Smooth muscle cell (in vitro differentiated cells): ENCODE data around the gene NETO1. TPM values are rescaled to one million over a fixed set of nuclear protein-coding genes. Genes with fewer than 3 reads are reported as not detected.

ENCODE experiments used
- DNase-seq: peaks from one replicate; lab custom pipeline; 2025; ENCODE audit not compliant: unreplicated experiment; lab: John Stamatoyannopoulos, UW
- H2AFZ ChIP-seq: fragments of 200-600 bp; sonication (generic); 2 replicates; pipeline ENCODE4 v1.6.0; 2016; ENCODE audit warnings: antibody characterized with exemption, low read depth, mild to moderate bottlenecking
- H3F3A ChIP-seq: fragments of 200-600 bp; sonication (generic); 2 replicates; pipeline ENCODE4 v1.6.0; 2017; ENCODE audit warnings: antibody characterized with exemption, low read depth
- H3K27ac ChIP-seq: fragments of 200-600 bp; sonication (generic); 2 replicates; pipeline ENCODE4 v1.5.1; 2016; ENCODE audit warnings: low read depth, mild to moderate bottlenecking
- H3K27me3 ChIP-seq: fragments of 200-600 bp; sonication (generic); 2 replicates; pipeline ENCODE4 v1.6.1; 2016; ENCODE audit warnings: low read depth, mild to moderate bottlenecking
- H3K36me3 ChIP-seq: fragments of 200-600 bp; sonication (generic); 2 replicates; pipeline ENCODE4 v1.5.1; 2016; ENCODE audit warnings: low read depth
- H3K4me1 ChIP-seq: fragments of 200-600 bp; sonication (generic); 2 replicates; pipeline ENCODE4 v1.5.1; 2016; ENCODE audit warnings: low read depth
- H3K4me2 ChIP-seq: fragments of 200-600 bp; sonication (generic); 2 replicates; pipeline ENCODE4 v1.6.0; 2016; ENCODE audit warnings: mild to moderate bottlenecking
- H3K4me3 ChIP-seq: fragments of 200-600 bp; sonication (generic); 2 replicates; pipeline ENCODE4 v1.5.1; 2016; ENCODE audit warnings: mild to moderate bottlenecking
- H3K79me2 ChIP-seq: fragments of 200-600 bp; sonication (generic); 2 replicates; pipeline ENCODE4 v1.6.0; 2016; ENCODE audit warnings: low read depth, mild to moderate bottlenecking
- H3K9ac ChIP-seq: fragments of 200-600 bp; sonication (generic); 2 replicates; pipeline ENCODE4 v1.6.0; 2016; ENCODE audit warnings: low read depth
- H3K9me3 ChIP-seq: fragments of 200-600 bp; sonication (generic); replicated peaks from 2 replicates; pipeline ENCODE4 v1.5.1; 2016; ENCODE audit warnings: low read depth
- H4K20me1 ChIP-seq: fragments of 200-600 bp; sonication (generic); 2 replicates; pipeline ENCODE4 v1.6.0; 2016; ENCODE audit warnings: low read depth
- CTCF ChIP-seq: fragments of 200-600 bp; sonication (generic); IDR thresholded peaks from 2 replicates; pipeline ENCODE4 v1.5.1; 2017; ENCODE audit warnings: borderline replicate concordance, mild to moderate bottlenecking, antibody characterized with exemption; ENCODE audit not compliant: insufficient read depth, poor library complexity, severe bottlenecking
- WGBS: methylation state at CpG from one replicate; pipeline ENCODE4 v1.1.7; 2016; ENCODE audit warnings: low lambda C conversion rate; 5-methylcytosine and 5-hydroxymethylcytosine counted together
- polyA plus RNA-seq: library from polyadenylated mRNA; unstranded; fragments of >200 nt; fragmentation: Nextera tagmentation; extraction: Ambion mirVana; gene quantifications from 2 replicates; pipeline ENCODE4 v1.2.1, GENCODE V29; 2016
- total RNA-seq: library from RNA; depleted of rRNA; stranded (reverse); fragments of >200 nt; gene quantifications from 2 replicates; pipeline ENCODE4 v1.2.3, GENCODE V29; 2014

Gene NETO1
- total and polyA plus RNA-seq, 2 experiments from 2014 or later = 0.04 to 0.53 TPM

GRCh38 chr18:72848503-72849237 is 19.1 kb downstream of the NETO1 start:
- Histone ChIP-seq H3F3A (no peaks in the 10 kb centered on the region), H3K27ac (peak overlapping the region; percentile 59), H3K4me2 (no peak overlapping the region), H3K4me1 (no peaks in the 10 kb centered on the region), H3K79me2 (no peaks in the 10 kb centered on the region), H3K36me3 (no peaks in the 10 kb centered on the region), H3K4me3 (no peak overlapping the region), H3K27me3 (no peaks in the 10 kb centered on the region), H2AFZ (no peak overlapping the region), H3K9ac (no peak overlapping the region), H3K9me3 (no peaks in the 10 kb centered on the region), H4K20me1 (no peaks in the 10 kb centered on the region)
- no peak for DNase-seq
- TF ChIP-seq CTCF = no peak
- WGBS = 24% methylated on average over 1 of the region's 1 CpG

- Histone ChIP-seq H3K4me1 (no peaks in the 10 kb centered on the region), H3K4me3 (no peak overlapping the region), H3K79me2 (no peaks in the 10 kb centered on the region), H3K9ac (no peak overlapping the region), H4K20me1 (no peaks in the 10 kb centered on the region), H3K4me2 (no peak overlapping the region), H3K27me3 (no peaks in the 10 kb centered on the region), H2AFZ (no peak overlapping the region), H3F3A (no peaks in the 10 kb centered on the region), H3K36me3 (no peaks in the 10 kb centered on the region), H3K27ac (peak overlapping the region; percentile 59), H3K9me3 (no peaks in the 10 kb centered on the region)
- TF ChIP-seq CTCF = no peak
- DNase-seq = no peak
- WGBS = 96% methylated on average over 1 of the region's 1 CpG
Observed at GRCh38 chr18:72847771-72848170, 20.0 kb downstream of the NETO1 start.

GRCh38 chr18:72846736-72847533 is 20.9 kb downstream of the NETO1 start:
- Histone ChIP-seq H3F3A (no peaks in the 10 kb centered on the region), H3K4me3 (no peak overlapping the region), H2AFZ (no peak overlapping the region), H3K36me3 (no peaks in the 10 kb centered on the region), H3K9me3 (no peaks in the 10 kb centered on the region), H3K9ac (no peak overlapping the region), H3K27ac (no peak overlapping the region), H3K4me2 (no peak overlapping the region), H4K20me1 (no peaks in the 10 kb centered on the region), H3K4me1 (no peaks in the 10 kb centered on the region), H3K27me3 (no peaks in the 10 kb centered on the region), H3K79me2 (no peaks in the 10 kb centered on the region)
- WGBS = 59% methylated on average over 7 of the region's 7 CpGs
- DNase-seq = no peak
- TF ChIP-seq CTCF = no peak

GRCh38 chr18:72843743-72844142 is 24.0 kb downstream of the NETO1 start:
- H3K4me1 ChIP-seq = no peaks in the 10 kb centered on the region
- H3F3A ChIP-seq = no peaks in the 10 kb centered on the region
- TF ChIP-seq CTCF = no peak
- H3K27me3 ChIP-seq = no peaks in the 10 kb centered on the region
- WGBS = 80% methylated on average over 8 of the region's 8 CpGs
- no peak overlapping the region for H3K9ac ChIP-seq
- no peak overlapping the region for H3K4me3 ChIP-seq
- no peak overlapping the region for H3K27ac ChIP-seq
- H4K20me1 ChIP-seq = no peaks in the 10 kb centered on the region
- no peak for DNase-seq
- H3K4me2 ChIP-seq = no peak overlapping the region
- H3K79me2 ChIP-seq = no peaks in the 10 kb centered on the region
- no peak overlapping the region for H2AFZ ChIP-seq
- no peaks in the 10 kb centered on the region for H3K36me3 ChIP-seq
- no peaks in the 10 kb centered on the region for H3K9me3 ChIP-seq
